NCI-H82 (cell line): ENCODE measurements around the gene CENPT.
"Not testable (repeated sequence)": the region's sequence is repeated elsewhere in the genome, so short reads cannot be mapped to it uniquely, and the experiment has no call there.

Experiments used
- DNase-seq: peaks from one replicate; lab custom pipeline; 2025; lab: John Stamatoyannopoulos, UW

The CENPT gene

DNA sequence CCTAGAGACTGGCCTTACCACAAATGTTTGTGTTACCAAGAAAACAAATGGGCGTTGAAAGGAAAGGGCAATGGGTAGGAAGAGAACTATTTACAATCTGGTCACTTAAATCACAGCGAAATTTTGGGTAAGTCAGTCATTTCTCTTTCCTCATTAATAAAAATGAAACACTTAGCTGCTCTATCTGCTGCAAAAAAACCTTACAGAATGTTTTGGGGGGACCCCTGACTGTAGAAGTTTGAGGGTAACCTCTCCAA lies 1.5 kb downstream of the CENPT start:
- no peak for DNase-seq

DNA sequence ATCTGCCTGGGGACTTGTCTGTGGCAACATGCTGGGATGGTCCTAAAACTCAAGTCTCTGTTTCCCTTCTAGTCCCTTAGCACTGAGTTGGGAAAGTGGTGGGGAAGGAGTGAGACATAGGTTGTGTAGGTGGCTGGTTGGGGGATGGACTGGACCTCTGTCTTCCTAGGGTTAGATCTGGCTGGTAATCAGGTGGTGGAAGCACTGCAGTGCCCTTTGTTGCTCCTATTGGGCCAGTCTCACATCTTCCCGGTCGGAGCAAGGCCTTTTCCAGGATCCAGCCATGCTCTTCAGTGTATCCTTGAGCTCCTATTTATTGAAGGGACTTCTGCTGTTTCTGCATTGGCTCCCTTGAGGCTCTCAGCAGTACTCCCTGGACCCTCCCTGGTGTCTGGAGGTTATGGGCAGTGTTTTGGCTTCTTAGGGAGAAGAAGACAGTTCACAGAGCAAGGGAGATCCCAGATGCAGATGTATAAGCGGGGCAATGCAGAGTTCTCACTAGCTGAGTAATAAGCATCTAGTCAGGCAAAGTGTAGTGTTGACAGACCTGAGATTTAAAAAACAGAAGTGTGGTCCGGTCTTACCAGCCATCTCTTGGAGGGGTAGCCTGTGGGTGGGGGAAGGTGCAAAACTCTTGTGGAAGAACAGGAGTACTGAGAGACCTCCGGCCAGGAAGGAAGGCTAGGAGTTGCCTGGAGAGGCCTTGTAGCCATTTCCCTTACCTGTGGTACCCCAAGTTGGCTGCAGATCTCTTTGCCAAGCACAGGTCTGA lies 2.0 kb downstream of the CENPT start:
- peak; percentile 37 for DNase-seq

DNA sequence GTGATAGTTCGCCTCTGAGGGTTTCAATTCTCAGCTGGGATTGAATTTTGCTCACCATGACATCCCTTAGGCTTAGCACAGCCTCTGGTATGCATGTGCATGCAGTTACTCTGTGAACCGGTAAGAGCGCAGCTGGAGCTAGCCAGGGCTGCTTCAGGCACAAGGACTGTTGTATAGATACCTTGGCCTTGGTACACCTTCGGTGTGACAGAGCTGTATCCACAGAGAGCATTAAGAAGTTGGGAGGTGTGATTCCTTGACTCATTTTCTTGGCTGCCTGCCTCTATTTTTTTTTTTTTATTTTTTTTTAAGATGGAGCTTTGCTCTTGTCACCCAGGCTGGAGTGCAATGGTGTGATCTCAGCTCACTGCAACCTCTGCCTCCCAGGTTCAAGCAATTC lies 3.0 kb downstream of the CENPT start:
- peak; percentile 55 for DNase-seq

DNA sequence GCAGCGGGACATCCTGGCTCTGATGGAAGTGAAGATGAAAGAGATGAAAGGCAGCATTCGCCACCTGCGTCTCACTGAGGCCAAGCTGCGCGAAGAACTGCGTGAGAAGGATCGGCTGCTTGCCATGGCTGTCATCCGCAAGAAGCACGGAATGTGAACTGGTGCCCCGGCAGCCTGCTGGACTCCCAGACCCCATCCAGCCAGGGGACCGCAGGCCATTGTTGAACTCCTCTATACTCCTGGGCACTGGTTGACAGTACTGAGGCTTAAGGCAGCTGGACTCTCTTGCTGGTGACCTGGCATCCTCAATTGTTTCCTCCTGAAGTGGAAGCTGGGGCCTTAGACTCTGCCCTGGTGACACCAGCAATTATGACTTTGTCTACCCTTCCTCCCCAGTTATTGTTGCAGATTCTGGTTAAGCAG lies 4.1 kb downstream of the CENPT start:
- peak; percentile 46 for DNase-seq

DNA sequence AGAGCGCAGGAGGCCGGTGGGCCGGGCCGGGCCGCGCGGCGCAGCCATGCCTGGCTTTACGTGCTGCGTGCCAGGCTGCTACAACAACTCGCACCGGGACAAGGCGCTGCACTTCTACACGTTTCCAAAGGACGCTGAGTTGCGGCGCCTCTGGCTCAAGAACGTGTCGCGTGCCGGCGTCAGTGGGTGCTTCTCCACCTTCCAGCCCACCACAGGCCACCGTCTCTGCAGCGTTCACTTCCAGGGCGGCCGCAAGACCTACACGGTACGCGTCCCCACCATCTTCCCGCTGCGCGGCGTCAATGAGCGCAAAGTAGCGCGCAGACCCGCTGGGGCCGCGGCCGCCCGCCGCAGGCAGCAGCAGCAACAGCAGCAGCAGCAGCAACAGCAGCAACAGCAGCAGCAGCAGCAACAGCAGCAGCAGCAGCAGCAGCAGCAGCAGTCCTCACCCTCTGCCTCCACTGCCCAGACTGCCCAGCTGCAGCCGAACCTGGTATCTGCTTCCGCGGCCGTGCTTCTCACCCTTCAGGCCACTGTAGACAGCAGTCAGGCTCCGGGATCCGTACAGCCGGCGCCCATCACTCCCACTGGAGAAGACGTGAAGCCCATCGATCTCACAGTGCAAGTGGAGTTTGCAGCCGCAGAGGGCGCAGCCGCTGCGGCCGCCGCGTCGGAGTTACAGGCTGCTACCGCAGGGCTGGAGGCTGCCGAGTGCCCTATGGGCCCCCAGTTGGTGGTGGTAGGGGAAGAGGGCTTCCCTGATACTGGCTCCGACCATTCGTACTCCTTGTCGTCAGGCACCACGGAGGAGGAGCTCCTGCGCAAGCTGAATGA lies 4.8 kb downstream of the CENPT start:
- DNase-seq: peak; percentile 71

DNA sequence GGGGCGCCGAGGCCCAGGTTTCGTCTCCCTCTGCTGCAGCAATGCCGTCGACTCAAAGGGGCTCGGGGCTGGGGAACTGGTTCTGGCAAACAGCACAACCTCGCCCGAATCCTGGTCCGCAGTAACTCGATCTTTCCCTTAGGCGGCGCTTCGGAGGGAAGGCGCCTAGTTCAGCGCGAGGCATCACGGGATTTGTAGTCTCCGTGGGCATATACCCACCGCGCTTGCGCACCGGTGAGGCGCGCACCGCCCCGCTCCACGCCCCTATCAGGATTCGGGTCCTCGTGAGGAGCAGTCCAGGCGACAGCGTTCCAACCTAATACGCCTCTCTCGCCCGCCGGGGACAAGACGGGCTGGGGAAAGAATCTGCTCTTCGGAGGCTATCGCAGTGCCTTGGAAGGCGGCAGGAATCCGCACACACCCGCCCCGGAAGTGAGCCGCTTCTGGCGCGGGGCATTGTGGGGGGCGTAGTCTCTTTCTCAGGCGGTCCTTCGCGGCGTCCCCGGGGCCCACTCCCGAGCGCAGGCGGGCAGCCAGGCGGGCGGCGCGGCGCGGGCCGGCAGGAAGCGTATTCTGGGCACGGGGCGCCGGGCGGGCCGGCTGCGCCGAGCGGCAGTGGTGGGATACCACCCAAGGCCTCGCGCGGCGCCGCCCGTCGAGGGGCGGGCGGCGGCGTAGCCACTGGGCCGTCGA lies 5.5 kb downstream of the CENPT start, which contains the start of gene THAP11:
Gene THAP11, plus strand, starts transcription at position 505 of the 693 bp plus-strand sequence. CDS start 235 bp downstream, outside the sequence.
- DNase-seq: peak; percentile 98

DNA sequence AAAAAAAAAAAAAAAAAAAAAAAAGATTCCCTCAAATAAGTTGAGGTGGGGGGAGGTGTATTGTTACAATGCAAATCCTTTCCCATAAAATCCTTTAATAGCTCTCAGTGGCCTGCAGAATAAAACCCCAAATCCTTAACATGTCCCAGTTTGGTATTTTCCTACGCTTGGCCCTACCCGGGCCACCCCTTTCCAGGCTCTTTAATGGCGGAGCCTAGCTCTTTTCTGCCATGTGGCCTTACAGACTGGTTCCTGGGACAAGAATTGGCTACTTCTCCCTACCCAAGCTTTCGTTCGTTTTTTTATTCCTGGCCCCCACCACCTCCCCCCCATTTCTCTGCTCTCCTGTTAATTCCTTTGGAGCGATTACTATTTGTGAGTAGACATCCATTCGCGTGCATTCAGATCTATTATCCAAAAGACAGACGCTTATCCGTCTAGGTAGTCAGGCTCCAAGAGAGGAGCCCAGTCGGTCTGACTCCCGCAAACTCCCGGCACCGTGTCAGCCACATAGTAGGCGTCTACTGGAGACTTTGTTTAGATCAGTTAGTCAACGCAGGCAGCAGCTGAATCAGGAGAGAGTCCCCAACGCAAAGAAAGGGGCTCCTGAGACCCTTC lies 6.2 kb downstream of the CENPT start:
- no peak for DNase-seq

DNA sequence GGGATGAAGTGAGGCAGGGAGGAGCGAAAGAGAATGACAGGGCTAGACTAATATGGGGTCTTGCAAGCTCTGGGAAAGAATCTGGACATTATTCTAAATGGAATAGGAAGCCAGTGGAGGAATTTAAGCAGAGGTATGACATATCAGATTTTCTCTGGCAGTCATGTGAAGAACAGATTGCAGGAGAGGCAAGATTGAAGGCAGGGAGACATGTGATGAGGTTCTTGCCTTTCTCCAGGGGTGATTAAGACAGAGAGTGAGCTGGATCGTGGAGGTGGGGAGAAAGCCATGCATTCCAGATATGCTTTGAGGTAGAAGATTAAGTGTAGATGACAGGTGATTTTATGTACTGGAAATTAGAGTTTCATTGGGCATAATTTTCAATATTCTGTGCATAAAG lies 9.7 kb downstream of the CENPT start:
- DNase-seq: peak; percentile 3

DNA sequence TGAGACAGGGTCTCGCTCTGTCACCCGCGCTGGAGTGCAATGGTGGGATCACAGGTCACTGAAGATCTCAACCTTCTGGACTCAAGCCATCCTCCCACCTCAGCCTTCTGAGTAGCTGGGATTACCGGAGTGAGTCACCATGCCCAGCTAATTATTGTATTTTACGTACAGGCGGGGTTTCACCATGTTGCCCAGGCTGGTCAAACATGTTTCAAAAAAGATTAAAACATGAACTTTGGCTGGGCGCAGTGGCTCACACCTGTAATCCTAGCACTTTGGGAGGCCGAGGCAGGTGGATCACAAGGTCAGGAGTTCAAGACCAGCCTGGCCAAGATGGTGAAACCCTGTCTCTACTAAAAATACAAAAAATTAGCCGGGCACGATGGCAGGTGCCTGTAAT lies 10.3 kb downstream of the CENPT start:
- DNase-seq: not testable (repeated sequence)

DNA sequence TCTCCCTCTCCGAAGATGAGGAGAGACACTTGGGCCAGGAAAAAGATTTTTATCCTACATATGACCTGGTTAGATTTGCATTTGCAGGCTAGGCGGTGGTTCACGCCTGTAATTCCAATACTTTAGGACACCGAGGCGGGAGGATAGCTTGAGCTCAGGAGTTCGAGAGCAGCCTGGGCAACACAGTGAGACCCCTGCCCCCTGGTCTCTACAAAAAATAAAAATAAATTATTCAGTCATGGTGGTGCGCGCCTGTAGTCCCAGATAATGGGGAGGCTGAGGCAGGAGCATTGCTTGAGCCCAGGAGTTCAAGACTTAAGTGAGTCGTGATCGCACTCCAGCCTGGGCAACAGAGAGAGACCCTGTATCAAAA lies 13.3 kb downstream of the CENPT start:
- no peak for DNase-seq

DNA sequence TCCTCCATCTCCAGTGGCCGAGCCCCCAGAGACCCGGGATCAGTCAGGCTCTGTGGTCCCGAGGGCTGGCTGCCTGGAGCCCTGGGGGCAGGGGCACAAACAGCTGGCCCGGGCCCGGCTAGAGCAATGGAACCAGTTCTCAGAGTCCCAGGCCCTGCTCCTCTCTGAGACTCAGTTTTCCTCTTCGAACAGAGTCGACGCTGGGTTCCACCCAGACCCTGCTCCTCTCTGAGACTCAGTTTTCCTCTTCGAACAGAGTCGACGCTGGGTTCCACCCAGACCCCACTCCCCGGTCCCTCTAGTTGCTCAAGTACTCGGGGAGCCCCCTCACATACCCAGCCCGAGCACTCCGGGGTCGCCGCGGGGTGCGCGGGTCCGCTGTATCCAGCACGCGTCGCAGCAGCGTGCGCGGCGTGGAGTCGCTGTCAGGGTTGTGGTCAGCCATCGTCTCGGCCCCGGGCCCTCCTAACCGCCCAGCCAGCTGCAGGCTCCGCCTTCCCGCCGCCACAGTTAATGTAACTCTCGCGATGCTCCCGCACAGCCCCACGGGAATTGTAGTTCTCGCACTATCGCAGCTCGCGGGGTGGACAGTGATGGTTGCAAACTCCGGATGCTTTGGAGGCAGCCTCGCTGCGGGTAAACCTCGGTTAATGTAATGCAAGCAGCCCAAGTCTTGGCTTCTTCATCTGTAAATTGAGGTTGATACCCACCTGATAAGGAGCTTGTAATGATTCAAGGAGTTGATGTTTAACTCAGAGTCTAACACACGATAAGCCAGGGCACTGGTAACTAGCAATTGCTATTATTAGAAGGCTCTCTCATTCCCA lies 13.9 kb downstream of the CENPT start:
- peak; percentile 93 for DNase-seq

DNA sequence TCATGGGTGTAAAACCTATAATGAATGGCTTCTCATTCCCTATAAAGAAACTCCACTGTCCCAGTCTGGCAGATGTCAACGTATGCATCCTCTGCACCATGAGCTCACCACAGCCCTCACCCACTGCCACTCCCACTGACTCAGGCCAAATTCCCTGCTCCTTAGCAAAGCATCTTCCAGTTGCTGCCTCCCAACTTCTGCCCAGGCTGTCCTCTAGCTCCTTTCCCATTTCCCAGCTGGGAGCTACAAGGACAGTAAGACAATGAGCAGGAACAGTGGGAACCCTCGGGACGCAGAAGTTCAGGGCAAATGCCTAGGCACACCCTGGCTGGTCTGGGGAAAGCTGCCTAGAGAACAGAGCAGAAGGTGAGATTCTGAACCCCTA lies 14.5 kb downstream of the CENPT start:
- DNase-seq: peak; percentile 36

DNA sequence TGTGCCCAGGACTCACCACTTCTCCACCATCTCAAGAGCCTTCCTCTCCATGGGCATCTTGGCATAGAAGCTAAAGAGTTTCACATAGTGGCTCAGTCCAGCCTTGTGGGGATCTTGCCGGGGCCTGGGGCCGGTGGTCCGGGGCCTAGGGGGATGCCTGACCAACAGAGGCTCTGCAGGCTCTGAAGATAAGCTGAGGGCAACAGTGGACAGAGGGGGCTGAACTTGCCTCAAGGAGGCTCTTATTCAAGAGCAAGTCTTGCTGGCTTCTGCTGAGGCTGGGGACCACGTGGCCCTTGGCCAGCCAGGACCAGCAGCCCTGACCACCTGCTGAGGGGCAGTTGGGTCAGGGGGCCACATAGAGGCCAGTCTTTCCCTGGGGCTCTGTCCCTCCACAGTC lies 18.8 kb downstream of the CENPT start:
- no peak for DNase-seq

DNA sequence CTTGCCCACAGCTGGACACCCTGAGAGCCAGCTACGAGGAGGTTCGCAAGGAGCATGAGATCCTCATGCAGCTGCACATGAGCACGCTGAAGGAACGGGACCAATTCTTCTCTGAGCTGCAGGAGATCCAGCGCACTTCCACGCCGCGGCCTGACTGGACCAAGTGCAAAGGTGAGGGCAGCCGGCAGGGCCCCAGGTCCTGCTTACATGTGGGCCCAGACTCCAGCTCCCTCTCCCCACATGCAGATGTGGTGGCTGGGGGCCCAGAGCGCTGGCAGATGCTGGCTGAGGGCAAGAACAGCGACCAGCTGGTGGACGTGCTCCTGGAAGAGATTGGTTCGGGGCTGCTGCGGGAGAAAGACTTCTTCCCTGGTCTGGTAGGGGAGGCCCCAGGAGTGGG lies 21.6 kb downstream of the CENPT start:
- DNase-seq: no peak

DNA sequence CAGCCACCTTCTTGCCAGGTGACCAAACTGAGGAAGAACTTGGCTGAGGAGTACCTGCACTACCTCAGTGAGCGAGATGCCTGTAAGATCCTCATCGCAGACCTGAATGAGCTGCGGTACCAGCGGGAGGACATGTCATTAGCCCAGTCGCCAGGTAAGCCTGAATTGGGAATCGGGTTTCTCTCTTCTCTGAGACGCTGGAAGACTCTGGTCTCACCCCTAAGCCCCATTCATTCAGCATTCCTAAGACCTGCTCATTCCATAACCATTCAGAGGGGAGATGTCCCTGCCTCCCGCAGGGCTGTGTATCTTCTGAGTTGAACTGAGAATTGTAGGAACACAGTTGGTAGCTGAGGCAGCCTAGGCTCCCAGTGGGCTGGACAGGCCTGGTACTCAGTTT lies 22.4 kb downstream of the CENPT start:
- no peak for DNase-seq

DNA sequence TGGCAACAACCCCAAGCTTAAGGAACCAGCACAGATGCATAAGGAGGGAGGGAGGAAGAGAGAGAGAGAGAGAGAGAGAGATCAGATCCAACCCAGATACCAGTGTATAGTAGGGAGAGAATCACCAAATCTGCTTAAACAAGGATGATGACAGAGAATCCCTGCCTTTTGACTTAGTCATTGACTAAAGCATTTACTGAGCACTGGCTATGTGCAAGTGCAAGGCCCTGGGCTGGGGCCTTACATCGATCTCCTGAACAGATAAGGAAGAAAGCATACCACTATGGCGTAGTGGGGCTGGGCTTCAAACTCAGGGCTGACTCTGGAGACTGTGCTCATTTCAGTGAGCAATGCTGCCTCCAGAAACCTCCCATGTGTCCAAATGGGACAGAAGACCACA lies 25.0 kb downstream of the CENPT start:
- DNase-seq: no peak

DNA sequence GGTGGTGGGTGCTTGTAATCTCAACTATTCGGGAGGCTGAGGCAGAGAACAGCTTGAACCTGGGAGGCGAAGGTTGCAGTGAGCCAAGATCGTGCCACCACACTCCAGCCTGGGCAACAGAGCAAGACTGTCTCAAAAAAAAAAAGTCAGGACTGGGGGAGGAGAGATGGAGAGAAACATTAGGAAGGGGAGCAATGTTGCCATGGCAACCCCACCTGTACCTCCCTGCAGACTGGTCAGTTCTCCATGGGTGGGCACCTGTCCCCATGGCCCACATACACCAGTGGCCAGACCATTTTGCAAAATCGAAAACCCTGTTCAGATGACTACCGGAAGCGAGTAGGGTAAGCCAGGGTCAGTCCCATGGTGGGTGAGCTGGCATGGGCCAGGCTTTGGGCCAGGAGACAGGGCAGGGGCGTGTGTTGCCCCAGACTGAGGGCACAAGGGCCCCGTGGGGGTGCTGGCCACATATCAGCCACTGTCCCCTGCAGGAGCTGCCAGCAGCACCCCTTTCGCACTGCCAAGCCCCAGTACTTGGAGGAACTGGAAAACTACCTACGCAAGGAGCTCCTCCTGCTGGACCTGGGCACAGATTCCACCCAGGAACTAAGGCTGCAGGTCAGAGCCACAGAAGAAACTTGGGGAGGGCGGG lies 26.8 kb downstream of the CENPT start:
- no peak for DNase-seq

DNA sequence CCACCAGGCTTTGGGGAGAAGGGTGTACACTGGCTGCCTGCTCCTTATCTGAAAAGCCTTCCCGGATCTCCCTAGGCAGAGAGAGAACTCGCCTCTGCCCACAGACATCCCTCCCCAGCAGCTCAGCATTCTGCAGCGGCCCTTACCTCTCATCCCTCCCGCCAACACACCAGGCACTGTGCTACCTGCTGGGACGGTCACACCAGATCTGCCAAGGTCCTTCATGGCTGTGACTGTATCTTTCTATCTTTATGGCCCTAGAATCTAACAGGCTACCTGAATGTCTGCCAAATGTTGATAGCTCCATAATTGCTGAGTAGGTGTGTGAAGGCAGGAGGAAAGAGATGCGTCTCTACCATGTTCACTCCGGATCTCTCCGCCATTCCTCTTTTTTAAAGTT lies 32.9 kb downstream of the CENPT start:
- no peak for DNase-seq

DNA sequence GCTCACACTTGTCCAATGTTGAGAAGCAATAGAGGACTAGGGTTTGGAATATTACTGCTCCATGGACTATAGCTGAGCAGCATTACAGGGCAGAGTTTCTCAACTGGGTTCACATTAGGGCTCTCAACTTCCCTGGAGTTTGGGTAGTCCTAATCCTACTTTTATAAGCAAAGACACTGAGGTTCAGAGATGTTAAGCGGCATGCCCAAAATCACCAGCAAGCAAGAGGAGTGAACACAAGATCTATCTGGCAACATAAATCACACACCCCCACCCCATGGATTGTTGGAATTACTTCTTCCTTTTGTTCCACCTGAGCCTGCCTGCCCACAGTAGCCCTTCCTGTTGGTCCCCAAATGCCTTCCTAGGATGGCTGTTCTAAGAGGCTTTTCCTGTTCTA lies 35.6 kb downstream of the CENPT start:
- DNase-seq: no peak

DNA sequence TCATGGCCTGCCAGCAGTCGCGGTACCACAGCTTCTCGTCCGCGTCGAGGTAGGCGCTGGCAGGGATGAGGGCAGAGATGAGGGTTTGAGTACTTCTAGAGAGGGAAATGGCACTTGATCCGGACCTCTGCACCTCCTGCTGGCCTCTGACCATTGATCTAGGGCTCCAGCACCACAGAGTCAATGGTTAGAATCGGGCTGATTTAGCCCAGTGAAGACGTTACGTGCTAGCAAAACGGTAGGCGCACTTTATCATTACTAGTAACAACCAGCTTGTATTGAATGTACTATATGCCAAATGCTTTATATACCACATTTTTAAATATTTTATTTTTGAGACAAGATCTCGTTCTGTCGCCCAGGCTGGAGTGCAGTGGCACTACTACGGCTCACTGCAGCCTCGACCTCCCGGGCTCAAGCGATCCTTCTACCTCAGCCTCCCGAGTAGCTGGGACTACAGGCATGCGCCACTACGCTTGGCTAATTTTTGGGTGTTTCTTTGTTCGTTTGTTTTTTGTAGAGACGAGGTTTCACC lies 40.3 kb downstream of the CENPT start:
- DNase-seq: no peak
